ENCODE measurements around the gene FBXO24.
A peak's percentile ranks its signal among the peaks of the same experiment; 100 is the strongest.

The FBXO24 gene

DNA sequence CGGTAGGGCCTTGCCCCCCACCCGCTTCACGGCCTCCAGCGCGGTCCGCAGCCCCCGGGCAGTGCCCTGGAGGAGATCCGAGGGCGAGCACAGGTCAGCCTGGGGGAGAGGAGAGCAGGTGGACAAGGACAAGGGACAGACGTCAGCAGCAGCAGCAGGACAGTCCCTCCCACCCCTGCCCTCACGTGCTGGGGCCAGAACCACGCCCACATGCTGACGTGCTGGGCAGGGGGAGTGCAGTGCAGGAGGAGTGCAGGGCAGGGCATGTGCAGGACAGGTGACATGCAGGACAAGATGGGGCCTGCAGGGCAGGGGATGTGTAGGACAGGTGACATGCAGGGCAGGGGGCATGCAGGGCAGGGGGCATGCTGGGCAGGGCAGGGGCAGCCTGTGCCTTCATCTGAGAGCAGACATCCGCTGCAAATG, 10.9 kb upstream of the FBXO24 start:
- DNase-seq, result no peak

DNA sequence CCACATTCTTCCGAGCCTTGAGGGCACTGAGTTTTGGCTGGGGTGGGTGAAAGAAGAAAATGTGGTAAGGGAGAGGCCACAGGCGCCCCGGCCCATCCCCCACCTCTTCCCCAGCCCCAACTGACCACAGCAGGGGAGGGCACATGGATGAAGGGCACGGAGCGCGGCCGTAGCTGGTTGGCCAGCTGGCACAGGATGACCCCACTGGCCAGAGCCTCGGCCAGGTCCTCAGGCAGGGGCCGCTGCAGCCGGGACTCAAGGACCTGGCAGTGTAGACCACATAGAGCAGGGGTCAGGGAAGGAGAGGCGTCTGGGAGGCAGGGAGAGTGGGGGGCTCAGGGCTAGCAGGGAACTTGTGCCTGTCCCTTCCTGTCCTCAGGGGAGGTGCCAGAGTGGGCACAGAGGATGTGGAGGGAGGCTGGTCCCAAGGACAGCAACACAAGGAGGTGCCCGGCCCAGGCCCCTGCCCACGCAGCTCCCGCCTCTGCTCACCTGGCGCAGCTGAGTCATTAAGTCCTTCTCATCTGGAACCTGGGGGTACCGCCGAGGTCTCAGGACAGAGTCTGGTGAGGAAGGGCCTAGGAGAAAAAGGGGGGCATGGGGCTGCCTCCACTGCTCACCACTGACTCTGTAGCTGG, 10.3 kb upstream of the FBXO24 start:
- DNase-seq, result no peak

DNA sequence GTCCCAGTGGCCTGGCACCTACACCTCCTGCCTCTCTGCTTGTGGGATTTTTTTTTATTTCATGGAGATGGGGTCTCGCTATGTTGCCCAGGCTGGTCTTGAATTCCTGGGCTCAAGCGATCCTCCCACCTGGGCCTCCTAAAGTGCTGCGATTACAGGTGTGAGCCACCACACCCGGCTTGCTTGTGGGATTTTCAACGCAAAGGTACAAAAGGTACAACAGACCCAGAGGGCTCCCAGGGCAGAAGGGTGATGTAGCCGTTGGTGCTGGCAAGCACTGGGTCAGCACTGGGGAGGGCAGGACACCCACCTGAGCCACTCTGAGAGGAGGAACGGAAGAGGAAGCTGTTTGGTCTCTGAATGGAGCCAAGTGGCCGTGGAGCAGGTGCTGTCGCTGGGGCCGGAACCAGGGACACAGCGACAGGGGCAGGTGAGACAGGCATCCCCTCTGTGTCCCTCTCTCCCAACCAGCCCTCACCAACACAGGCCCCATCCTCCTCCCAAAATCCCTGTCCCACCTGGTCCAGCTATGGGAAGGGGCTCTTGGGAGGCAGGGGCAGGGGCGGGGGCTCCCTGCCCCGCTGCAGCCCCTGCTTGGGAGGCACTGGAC, 9.6 kb upstream of the FBXO24 start:
- no peak for DNase-seq

DNA sequence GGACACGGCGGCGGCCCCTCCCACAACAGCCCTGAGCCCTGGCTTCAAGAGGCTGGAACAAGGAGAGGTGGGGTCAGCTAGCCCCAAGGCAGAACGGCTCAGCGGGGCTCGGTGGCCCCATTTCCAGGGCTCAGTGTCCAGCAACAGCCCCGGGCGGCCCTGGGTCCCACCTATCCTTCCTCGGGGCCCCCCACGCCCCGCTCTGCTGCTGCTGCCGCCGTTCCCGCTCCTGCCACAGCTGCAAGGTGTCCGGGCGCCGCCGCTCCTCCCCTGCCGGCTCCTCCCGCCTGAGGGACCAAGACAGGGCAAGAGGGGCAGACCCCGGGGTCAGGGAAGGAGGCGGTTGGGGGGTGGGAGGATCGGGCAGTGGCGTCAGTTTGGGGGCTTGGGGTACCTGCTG, 9.0 kb upstream of the FBXO24 start:
- DNase-seq, result no peak

DNA sequence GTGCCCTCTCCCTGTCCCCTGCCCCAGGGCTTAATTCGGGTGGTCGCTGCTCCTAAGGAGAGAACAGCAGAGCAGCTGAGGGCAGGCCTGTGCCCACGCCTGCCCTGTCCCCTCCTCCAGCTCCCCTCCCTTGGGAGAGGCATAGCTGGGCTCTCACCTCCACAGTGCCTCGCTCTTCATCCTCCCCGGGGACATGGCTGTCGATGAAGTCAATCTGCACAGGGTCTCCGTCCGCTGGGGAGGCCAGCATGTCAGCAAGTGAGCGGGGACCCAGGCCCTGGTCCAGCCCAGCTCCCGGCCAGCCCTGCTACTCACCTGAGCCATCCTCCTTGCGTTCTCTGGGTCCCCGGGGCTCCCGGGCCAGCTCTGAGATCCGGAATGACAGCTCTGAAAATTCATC, 8.6 kb upstream of the FBXO24 start:
- no peak for DNase-seq

DNA sequence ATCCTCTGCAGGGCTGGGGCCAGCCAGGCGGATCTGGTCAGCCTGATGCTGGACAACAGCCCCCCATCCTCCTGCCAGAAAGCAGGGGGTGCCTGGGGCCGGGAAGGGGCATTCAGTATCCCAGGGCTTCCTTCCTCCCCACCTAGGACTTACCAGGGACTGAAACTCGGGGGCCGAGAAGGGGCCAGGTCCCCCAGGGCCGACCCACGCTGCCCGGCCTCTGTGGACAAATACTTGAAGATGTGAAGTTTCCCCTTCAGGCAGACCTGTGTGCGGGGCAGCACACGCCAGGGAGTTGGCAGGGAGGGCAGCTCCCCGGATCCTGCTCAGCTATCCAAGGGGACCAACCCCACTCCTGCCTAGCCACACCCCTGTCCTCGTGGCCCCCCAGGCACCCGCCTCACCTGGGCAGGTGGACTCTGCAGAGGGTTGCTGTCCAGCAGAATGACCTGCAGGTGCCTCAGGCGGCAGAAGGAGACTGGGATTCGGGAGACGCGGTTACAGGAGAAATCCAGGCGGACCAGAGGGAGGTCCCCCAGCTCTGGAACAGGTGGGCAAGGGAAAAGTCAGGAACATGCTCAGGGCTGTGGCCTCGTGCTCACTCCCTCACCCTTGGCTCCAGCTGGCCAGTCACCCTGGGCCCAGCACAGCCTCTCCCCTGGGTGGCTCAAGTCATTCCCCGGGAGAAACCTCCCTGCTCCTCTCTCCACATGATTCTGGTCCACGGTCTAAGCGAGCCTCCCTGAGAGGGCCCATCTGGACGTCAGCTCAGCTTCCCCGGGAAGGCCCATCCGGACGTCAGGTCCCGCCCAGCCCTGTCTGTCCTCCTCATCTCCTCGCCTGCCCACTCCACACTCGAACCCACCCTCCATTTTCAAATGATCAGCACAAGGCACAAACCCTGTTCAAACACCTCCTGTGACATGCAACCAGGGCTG, 7.6 kb upstream of the FBXO24 start:
- no peak for DNase-seq

DNA sequence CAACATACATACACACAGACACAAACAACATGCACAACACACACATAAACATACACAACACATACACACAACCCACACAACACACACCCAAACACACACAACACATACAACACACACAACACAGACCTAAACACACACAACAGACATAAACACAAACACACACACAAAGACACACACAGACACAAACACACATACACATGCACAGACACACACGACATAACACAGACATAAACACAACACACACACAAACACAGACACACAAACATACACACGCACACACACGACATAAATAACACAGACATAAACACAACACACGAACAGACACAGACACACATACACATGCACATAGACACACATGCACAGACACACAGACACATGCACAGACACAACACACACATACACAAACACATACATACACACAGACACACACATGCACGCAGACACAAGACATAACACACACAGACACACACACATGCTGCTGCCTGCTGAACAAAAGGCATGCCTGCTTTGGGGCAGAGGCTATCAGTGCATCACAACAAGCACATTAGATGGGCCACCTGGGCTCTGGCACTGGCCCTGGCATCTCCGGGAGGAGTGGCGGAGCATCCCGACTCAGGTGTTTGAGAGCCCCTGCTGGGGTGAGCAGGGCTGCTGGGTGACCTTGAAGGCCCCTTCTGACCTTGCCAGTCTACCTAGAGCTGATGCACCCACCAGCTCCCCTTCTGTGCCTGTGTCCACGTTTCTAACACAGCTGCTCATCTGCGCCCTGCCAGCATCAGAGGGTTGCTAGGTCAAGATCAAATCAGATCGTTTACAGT, 5.5 kb upstream of the FBXO24 start:
- DNase-seq, result no peak

DNA sequence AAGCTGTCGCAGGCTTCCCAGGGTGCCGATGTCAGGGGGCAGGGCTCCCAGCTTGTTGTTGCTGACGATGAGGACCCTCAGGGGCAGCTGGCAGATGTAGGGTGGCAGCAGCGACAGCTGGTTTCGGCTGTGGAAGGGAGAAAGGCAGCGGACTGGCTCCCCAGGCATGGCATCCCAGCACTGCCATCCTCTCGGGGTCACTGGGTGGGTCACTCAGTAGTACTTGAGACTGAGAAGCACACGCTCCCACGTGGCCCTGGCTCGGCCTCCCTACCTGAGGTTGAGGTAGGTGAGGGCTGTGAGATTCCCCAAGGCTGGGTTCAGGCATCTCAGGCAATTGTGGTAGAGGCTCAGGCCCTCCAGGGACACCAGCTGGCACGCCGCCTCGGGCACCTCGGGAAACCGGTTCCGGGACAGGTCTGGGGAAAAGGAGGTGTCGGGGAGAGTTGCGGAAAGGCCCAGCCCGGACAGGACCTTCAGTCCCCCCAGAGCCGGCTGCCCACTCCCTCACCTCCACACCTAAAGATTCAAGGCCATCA, 4.0 kb upstream of the FBXO24 start:
- DNase-seq, result no peak

DNA sequence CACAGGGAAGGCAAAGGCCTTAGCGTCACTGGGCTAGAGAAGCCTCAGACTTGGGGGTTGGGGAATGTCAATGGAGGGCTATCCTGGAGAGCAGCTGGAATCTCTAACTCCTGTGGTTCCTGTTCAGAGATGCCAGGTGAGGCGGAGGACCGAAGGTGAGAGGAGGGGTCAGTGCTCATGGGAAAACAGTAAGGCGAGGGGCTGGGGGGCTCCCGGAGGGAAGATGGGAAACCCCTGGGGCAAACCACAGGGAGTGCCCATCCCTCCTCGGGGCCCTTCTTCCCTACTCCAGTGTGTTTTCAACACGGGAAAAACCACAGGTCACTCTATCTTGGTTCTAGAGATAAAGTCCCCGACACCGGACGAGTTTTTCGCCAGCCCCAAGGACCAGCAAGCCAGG, 3.5 kb upstream of the FBXO24 start:
- no peak for DNase-seq

DNA sequence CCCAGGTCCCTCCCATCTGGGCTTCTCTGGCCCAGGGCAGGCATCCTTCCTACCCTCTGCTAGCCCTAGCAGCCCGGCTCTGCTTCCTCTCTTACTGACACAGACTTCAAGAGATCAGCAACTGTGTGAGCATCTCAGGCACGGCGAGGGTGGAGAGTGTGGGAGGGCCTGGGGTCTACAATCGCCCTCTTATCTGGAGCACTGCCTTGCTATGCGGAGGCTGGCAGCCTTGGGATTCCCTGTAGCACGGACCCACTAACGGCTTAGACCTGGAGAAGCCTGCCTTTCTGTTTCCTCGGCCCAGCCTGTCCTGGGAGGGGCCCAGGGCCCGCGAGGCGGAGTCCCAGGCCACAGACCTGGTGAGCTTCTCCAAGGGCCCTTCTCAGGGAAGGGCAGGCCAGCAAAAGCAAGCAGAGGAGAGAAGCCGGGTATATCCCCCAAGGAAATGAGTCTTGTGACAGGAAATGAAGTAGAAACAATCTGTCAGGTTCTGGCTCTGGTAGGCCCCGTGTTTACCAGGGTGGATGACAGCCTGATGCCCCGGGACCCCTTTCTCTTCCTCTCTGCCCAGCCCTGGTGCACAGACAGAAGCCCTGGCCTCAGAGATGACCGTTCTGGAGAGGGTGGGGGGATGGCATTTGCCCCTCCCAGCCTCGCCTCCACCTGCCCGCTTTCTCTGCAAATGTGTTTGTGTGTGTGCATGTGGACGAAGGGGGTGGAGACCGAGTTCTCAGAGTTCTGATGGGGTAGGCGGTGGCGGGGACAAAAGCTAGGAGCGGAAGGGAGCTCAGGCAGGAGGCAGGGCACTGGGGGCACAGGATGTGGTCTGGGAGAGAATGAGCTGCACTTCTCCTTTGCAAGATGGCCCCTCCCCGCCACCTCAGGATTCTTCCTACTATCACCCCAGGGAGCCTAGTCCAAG, 2.7 kb upstream of the FBXO24 start:
- DNase-seq, result peak in 3 of 4 experiments; percentile 22 to 49 (median 49)

DNA sequence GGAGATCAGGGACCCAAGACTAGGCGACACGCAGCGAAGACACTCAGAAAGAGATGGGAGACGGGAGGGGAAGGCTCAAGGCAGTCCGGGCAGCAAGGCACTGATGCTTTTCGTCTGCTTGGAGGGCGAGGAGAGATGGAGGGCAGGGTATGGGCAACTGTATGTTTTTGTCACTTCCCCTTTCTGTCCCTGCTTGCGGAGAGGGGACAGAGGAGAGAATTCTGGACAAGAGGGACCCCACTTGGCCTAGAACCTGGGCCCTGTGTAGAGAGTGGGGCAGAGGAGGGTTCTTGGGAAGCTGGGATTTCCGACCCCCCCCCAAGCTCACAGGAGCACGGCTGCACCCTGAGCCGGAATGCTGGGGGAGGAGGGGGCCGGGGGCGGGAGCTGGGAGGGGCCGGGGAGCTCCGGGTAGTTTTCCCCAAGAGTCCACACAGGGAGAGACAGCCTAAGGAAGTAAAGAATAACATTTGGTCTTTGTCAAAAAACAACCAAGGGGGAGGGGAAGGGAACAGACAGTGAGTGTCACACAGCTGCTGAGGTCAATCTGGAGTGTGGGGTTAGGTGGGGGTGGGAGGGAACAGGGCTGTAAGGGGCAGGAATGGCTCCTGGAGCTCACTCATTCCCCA, 2.0 kb upstream of the FBXO24 start:
- no peak for DNase-seq

DNA sequence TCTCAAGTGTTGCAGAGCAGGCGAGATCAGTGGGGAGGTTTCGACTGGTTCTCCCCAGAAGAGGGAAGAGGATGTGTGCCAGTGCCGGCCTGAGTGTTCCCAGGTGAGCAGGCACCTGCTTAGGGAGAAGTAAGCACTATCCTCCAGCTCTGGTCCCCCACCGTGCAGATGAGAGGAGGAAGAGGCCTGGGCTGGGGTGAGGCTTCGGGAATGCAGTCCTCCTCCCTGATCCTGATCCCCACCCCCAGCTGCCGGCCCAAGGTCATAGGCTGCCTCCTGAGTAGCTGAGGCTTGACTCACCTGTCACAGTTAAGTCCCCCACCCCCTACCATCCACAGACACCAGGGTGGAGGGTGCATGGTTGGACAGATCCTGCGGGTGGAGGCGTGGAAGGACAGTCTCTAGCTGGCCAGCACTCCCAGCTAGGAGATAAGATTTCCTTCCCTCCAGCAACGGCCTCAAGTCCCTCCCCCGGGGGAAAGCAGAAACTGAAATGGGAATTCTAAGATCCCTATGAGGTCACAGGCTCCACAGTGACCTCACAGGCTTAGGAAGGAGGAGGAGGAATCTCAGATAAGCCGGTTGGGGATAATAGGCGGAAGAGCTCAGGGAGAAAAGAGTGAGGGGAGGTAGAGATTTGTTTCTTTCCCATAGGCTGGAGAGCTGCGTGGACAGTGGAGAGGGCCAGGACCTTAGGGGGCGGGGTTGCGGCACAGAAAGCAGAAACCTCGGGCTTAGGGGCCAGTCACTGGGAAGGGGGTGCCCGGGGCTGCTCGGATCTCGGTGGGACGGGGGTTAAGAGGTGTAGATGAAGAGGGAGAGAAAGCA, 1.2 kb upstream of the FBXO24 start:
- DNase-seq, result no peak

DNA sequence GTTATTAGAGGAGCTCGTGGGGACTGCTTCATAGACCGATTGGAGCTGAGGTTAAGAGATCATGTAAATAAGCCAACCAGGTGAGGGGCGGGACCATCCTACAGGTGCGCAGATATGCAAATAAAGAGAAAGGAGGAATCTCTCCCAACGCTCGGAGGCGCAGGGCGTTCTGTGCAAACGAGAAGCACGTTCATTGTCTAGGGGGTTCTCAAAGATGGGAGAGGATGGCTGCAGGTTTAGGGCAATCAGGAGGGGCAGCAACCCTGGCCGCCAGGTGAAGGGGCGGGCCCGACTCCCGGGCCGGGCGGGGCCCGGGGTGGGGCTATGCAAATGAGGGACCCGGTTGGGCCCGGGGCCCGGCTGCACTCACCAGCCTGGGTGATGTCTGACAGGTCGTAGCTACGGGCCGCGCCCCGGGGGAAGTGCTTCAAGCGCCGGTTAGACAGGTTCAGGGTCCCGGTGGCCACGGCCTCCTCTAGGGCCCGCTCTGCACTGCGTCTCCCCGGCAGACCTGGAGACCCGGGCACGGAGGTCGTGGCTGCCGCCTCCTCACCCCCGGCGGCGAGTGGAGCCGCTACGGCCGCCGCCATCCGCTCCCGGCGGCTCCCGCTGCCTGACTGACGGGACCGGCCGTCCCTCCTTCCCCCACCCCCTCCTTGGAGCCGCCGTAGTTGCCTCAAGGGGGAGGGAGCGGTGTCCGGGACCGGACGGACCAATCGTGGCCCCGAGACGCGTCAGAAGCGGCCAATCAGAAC, 440 bp upstream of the FBXO24 start, which contains the start of gene LRCH4:
Gene LRCH4, minus strand, starts transcription at position 619 of the 755 bp plus-strand sequence. Its CDS starts 29 bp downstream, at position 590.
- peak in 3 of 4 experiments; percentile 30 to 55 (median 45) for DNase-seq

DNA sequence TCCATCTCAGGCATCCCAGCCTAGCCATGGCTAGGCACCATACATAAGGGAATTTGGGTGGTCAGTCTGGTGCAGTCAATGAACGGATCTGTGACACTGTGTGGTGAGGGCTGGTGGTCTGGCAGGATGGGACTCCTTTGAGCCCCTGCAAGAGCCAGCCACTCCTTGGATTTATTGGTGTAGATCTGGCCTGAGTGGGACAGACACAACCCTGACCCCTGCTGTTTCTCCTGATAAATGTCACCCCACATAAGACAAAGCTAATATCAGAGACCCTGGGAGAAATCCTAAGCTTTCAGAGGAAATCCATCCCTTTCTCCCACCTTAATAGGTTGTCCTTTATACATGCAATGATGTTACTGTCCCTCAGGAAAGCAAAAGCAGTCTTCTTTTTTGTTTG, 2.3 kb downstream of the FBXO24 start:
- DNase-seq, result no peak

DNA sequence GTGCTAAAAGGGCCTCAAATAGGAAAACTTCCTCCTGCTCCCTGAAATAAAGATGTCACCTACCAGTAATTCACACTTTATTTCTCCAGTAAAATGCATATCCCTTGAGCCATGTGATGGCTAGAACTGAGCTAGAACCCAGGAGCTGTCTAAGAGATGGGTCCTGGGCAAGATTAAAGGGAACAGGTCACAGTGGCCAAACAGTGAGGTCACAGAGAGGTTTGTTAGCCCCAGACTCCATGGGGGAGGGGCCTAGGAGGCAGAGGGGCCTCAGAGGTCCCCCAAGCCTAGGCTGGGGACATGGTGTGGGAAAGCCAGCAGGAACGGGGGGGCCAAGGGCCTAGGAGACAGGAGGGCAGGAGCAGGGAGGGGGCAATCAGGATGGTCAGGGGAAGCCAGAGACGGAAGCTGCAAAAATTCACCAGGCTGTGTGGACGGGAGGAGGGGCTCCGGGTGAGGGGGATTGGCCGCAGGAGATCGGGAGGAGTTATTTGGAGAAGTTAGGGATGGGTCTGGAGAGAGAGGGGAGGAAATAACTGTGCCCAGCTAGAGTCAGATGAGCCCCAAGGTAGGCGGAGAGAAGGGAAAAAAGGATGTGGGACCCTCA, 3.3 kb downstream of the FBXO24 start:
- DNase-seq, result no peak

DNA sequence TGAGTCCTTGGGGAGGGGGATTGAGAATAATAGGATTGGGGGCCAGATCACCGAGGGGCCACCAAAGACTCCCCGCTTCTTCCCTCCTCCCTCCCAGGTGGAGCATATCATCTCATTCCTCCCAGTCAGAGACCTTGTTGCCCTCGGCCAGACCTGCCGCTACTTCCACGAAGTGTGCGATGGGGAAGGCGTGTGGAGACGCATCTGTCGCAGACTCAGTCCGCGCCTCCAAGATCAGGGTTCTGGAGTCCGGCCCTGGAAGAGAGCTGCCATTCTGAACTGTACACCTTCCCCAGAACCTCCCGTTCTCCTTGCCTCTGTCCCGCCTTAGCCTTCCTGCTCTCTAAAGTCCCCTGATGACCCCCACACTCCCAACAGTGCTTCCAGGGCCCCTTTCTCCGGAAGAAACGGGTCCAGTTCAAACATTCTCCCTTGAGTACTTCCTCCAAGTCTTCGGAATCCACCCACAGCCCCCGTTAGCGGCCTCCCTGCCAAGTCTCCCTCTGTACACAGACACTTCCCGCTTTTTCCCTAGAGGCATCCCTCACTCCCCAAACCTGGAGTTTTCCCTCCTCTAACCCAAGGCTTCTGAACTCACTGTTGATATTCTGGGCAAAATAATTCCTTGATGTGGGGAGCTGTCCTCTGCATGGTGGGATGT, 4.1 kb downstream of the FBXO24 start:
- DNase-seq, result no peak

DNA sequence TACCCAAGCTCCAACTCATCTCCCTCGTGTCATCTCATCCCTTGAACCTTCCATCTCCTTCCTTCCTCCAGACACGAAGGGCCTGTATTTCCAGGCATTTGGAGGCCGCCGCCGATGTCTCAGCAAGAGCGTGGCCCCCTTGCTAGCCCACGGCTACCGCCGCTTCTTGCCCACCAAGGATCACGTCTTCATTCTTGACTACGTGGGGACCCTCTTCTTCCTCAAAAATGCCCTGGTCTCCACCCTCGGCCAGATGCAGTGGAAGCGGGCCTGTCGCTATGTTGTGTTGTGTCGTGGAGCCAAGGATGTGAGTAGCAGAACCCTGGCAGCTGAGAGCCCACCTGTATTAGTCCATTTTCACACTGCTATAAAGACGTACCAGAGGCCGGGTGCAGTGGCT, 5.5 kb downstream of the FBXO24 start:
- no peak for DNase-seq

DNA sequence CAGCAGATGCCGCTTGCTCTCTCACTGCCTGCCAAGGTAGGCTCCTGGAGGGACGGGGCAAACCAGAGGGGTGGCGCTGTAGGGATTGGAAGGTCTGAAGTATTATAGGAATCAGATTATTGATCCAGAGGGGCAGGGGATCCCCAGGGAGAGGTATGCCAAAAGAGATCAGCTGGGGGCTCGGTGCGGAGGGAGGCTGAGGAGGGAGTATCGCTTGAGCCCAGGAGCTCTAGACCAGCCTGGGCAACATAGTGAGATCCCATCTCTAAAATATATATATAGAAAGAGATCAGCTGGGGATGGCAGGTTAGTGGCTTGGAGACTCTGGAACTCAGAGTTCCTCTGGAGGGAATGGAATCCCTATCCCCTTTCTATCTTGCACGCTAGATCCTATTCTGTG, 9.1 kb downstream of the FBXO24 start:
- DNase-seq, result no peak

All from activated CD4-positive, CD25-positive, alpha-beta regulatory T cell (primary cell).